DND-41 (cell line): ENCODE measurements around the gene SBF1.

ENCODE experiments used
- ATAC-seq: fragments of 200-7000 bp; cut with Tn5 transposase; 3 replicates; pipeline ENCODE4 v1.9.1; 2021; ENCODE audit warnings: low read depth; ENCODE audit not compliant: insufficient read depth
- DNase-seq: peaks from one replicate; pipeline ENCODE4 v3.0.0-alpha.2; 2020
- H2AFZ ChIP-seq: 2 replicates; pipeline ENCODE4 v1.6.0; 2012; ENCODE audit warnings: low read depth, low read length
- H3K27ac ChIP-seq: 2 replicates; pipeline ENCODE4 v1.5.1; 2012; ENCODE audit warnings: low read length, inconsistent platforms
- H3K27me3 ChIP-seq: fragments of 200-600 bp; sonication (generic); 2 replicates; pipeline ENCODE4 v1.6.0; 2012; ENCODE audit warnings: low read length, mild to moderate bottlenecking, inconsistent platforms; ENCODE audit not compliant: insufficient read depth, poor library complexity
- H3K36me3 ChIP-seq: 2 replicates; pipeline ENCODE4 v1.5.1; 2012; ENCODE audit warnings: low read length, inconsistent platforms; ENCODE audit not compliant: insufficient read depth
- H3K4me1 ChIP-seq: 2 replicates; pipeline ENCODE4 v1.5.1; 2012; ENCODE audit warnings: mild to moderate bottlenecking, low read length; ENCODE audit not compliant: insufficient read depth
- H3K4me2 ChIP-seq: 2 replicates; pipeline ENCODE4 v1.6.0; 2012; ENCODE audit warnings: mild to moderate bottlenecking, moderate library complexity, low read length, inconsistent platforms; ENCODE audit not compliant: insufficient read depth
- H3K4me3 ChIP-seq, 2 experiments: fragments of 200-600 bp in 1 of 2; shearing (Covaris generic) in 1 of 2; 2 replicates each; pipeline ENCODE4 v1.5.1; 2012 to 2016; ENCODE audit warnings: inconsistent platforms in 2 of 2, low read length in 2 of 2, mild to moderate bottlenecking in 2 of 2, low read depth in 1 of 2, moderate library complexity in 1 of 2
- H3K79me2 ChIP-seq: 2 replicates; pipeline ENCODE4 v1.6.0; 2012; ENCODE audit warnings: low read length, inconsistent platforms; ENCODE audit not compliant: insufficient read depth
- H3K9ac ChIP-seq: 2 replicates; pipeline ENCODE4 v1.6.0; 2012; ENCODE audit warnings: low read depth, mild to moderate bottlenecking, inconsistent platforms, low read length, moderate library complexity
- H3K9me3 ChIP-seq: 2 replicates; pipeline ENCODE4 v1.5.1; 2012; ENCODE audit warnings: low read length, moderate library complexity, mild to moderate bottlenecking, inconsistent platforms; ENCODE audit not compliant: insufficient read depth, severe bottlenecking
- H4K20me1 ChIP-seq: 2 replicates; pipeline ENCODE4 v1.6.0; 2012; ENCODE audit warnings: low read length; ENCODE audit not compliant: insufficient read depth
- CTCF ChIP-seq: IDR thresholded peaks from 2 replicates; pipeline ENCODE4 v1.5.1; 2012; ENCODE audit warnings: borderline replicate concordance, low read length, moderate library complexity, mild to moderate bottlenecking; ENCODE audit not compliant: poor library complexity, severe bottlenecking; ENCODE audit errors: extremely low read depth
- EZH2 ChIP-seq: IDR thresholded peaks from 3 replicates; pipeline ENCODE4 v1.6.1; 2012; ENCODE audit warnings: borderline replicate concordance, low read depth, mild to moderate bottlenecking, moderate library complexity, low read length, inconsistent platforms; ENCODE audit not compliant: severe bottlenecking

Gene SBF1

GRCh38 chr22:50461979-50462540 lies 12.8 kb downstream of the SBF1 start:
- DNase-seq, result no peak
- peaks cover 31% of the 10 kb centered on the region for H3K79me2 ChIP-seq

GRCh38 chr22:50461536-50461935 lies 13.3 kb downstream of the SBF1 start:
- no peak overlapping the region for H3K27ac ChIP-seq
- no peak overlapping the region for H2AFZ ChIP-seq
- H3K9ac ChIP-seq, result no peak overlapping the region
- TF ChIP-seq EZH2, result no peak
- TF ChIP-seq CTCF, result no peak
- H3K4me1 ChIP-seq, result no peaks in the 10 kb centered on the region
- peaks cover 98% of the 10 kb centered on the region for H3K36me3 ChIP-seq
- H4K20me1 ChIP-seq, result peaks cover 92% of the 10 kb centered on the region
- no peak overlapping the region for H3K4me3 ChIP-seq
- no peak overlapping the region for H3K4me2 ChIP-seq
- H3K27me3 ChIP-seq, result no peaks in the 10 kb centered on the region
- no peak for ATAC-seq
- H3K79me2 ChIP-seq, result peaks cover 27% of the 10 kb centered on the region
- no peak for DNase-seq
- no peaks in the 10 kb centered on the region for H3K9me3 ChIP-seq

More at GRCh38 chr22:50461979-50462540, 12.8 kb downstream of the SBF1 start:
- H3K27ac ChIP-seq, result no peak overlapping the region
- no peak for ATAC-seq
- peaks cover 92% of the 10 kb centered on the region for H4K20me1 ChIP-seq
- TF ChIP-seq EZH2 (no peak), CTCF (no peak)
- no peak overlapping the region for H3K4me3 ChIP-seq
- H3K4me1 ChIP-seq, result no peaks in the 10 kb centered on the region
- no peak overlapping the region for H3K4me2 ChIP-seq
- H3K9ac ChIP-seq, result no peak overlapping the region
- no peaks in the 10 kb centered on the region for H3K27me3 ChIP-seq
- peaks cover 98% of the 10 kb centered on the region for H3K36me3 ChIP-seq
- H2AFZ ChIP-seq, result no peak overlapping the region
- H3K9me3 ChIP-seq, result no peaks in the 10 kb centered on the region

DNA sequence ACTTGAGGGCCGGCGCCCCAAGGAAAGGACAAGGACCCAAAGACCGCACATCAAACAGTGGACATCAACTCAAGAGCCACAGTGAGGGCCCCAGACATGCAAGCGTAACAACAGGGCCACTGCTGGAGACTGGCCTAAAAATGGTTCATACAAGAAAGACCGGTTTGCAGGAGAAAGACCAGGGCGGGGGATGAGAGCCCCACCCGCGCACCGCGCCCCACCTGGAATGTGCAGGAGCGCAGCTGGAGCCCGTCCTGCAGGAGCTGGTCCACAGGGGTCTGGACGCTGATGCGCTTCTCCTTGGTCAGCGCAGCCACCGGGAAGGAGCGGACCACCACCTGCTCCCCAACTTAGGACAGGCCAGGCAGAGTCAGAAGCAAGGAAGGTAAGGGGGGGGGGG lies 13.9 kb downstream of the SBF1 start:
- Histone ChIP-seq H3K27me3 (no peaks in the 10 kb centered on the region), H3K79me2 (peaks cover 21% of the 10 kb centered on the region), H3K27ac (no peak overlapping the region), H3K4me1 (no peaks in the 10 kb centered on the region), H4K20me1 (peaks cover 88% of the 10 kb centered on the region), H3K9ac (no peak overlapping the region), H3K9me3 (no peaks in the 10 kb centered on the region), H2AFZ (no peak overlapping the region), H3K36me3 (peaks cover 98% of the 10 kb centered on the region), H3K4me3 (no peak overlapping the region), H3K4me2 (no peak overlapping the region)
- ATAC-seq, result no peak
- DNase-seq, result no peak
- no peak for TF ChIP-seq CTCF
- TF ChIP-seq EZH2, result no peak
